Nephron (organoid): ENCODE results near the gene FAM181A.

Experiments
- H3K27ac Mint-ChIP-seq, 3 experiments: 2 replicates each; pipeline ENCODE4 v1.8.0; 2020; ENCODE audit warnings: mixed read lengths in 3 of 3, mild to moderate bottlenecking in 2 of 3, moderate library complexity in 1 of 3
- H3K27me3 Mint-ChIP-seq: 2 replicates; pipeline ENCODE4 v1.8.0; 2021; ENCODE audit warnings: low read depth, mild to moderate bottlenecking, moderate library complexity, mixed read lengths
- H3K36me3 Mint-ChIP-seq: 2 replicates; pipeline ENCODE4 v1.8.0; 2020; ENCODE audit warnings: low read depth, mixed read lengths
- H3K4me1 Mint-ChIP-seq: 2 replicates; pipeline ENCODE4 v1.8.0; 2020; ENCODE audit warnings: mixed read lengths
- H3K4me3 Mint-ChIP-seq, 3 experiments: 2 replicates each; pipeline ENCODE4 v1.8.0; 2020; ENCODE audit warnings: mild to moderate bottlenecking in 3 of 3, mixed read lengths in 3 of 3, moderate library complexity in 2 of 3
- H3K9me3 Mint-ChIP-seq: 2 replicates; pipeline ENCODE4 v1.8.0; 2020; ENCODE audit warnings: mixed read lengths
- TF ChIP-seq, protein P1 (sequence below), 3 experiments: fragments of 200-600 bp; sonication (generic); IDR thresholded peaks; one replicate each; pipeline ENCODE4 v1.5.0; 2021; ENCODE audit warnings: antibody characterized with exemption in 3 of 3; ENCODE audit not compliant: unreplicated experiment in 3 of 3

The FAM181A gene

DNA sequence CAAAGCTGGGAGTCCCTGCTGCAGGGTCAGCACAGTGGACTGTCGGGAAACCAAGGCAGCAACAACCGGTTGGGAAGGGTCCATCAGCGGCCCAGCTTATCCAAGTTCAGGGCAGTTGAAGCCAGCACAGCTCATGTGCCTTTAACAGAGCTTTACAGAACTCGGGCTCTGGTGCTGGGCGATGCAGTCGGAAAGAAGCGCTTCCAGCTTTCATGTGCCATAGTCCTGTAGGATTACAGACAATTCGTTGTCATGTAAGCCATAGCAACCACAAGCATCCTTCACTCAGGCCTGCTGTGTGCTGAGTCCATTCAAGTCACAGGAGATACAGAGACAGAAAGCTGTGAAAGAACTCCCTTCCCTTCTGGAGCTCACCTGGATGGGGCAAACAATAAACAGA, 3.5 kb upstream of the FAM181A start:
- no peak overlapping the region for H3K4me3 Mint-ChIP-seq
- TF ChIP-seq, protein P1, sequence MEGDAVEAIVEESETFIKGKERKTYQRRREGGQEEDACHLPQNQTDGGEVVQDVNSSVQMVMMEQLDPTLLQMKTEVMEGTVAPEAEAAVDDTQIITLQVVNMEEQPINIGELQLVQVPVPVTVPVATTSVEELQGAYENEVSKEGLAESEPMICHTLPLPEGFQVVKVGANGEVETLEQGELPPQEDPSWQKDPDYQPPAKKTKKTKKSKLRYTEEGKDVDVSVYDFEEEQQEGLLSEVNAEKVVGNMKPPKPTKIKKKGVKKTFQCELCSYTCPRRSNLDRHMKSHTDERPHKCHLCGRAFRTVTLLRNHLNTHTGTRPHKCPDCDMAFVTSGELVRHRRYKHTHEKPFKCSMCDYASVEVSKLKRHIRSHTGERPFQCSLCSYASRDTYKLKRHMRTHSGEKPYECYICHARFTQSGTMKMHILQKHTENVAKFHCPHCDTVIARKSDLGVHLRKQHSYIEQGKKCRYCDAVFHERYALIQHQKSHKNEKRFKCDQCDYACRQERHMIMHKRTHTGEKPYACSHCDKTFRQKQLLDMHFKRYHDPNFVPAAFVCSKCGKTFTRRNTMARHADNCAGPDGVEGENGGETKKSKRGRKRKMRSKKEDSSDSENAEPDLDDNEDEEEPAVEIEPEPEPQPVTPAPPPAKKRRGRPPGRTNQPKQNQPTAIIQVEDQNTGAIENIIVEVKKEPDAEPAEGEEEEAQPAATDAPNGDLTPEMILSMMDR (IDR thresholded peaks at IDR 0.05; ENCODE audit: unreplicated experiment in 3 of 3), result no peak
- no peaks in the 10 kb centered on the region for H3K27me3 Mint-ChIP-seq
- no peaks in the 10 kb centered on the region for H3K36me3 Mint-ChIP-seq
- no peaks in the 10 kb centered on the region for H3K4me1 Mint-ChIP-seq
- peaks cover 3% of the 10 kb centered on the region for H3K9me3 Mint-ChIP-seq
- H3K27ac Mint-ChIP-seq, result no peak overlapping the region

DNA sequence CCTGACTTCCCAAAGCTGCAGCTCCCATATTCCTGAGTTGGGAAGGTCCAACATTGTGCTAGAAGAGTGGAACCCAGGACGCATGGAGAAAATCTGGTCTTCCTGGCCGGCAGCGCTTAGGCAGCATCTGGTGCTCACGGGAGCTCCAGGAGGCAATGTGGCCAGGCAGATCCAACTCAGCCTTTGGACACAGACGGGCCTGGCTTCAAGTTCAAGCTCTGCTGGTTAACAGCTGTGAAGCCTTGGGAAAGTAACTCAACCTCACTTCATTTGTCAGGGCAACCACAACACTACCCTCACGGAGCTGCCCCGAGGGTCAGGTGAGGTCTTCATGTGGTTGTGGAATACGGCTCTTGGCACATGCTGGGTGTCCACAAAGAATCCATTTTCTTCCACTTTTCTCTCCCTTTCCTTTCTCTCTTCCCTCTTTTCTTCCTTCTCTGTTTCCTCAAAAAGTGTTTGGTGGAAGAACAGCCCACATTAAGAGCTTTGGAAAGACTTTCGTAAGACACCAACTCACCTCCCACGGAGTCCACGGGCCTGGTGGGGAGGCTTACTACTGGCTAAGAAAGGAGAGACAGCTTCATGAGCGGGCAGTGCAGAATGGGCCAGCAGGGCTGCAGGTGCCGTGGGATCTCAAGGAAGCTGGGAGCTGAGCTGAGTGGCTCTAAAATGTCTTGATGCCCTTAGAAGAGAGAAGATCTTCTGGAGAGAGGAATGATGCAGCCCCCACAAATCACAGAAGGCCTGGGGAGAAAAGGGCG, 2.4 kb upstream of the FAM181A start:
- Mint-ChIP-seq H3K4me1 (no peaks in the 10 kb centered on the region), H3K36me3 (no peaks in the 10 kb centered on the region), H3K9me3 (peaks cover under 1% of the 10 kb centered on the region), H3K27ac (no peak overlapping the region), H3K27me3 (no peaks in the 10 kb centered on the region), H3K4me3 (no peak overlapping the region)
- TF ChIP-seq, protein P1 (IDR thresholded peaks at IDR 0.05; ENCODE audit: unreplicated experiment in 3 of 3), result no peak

DNA sequence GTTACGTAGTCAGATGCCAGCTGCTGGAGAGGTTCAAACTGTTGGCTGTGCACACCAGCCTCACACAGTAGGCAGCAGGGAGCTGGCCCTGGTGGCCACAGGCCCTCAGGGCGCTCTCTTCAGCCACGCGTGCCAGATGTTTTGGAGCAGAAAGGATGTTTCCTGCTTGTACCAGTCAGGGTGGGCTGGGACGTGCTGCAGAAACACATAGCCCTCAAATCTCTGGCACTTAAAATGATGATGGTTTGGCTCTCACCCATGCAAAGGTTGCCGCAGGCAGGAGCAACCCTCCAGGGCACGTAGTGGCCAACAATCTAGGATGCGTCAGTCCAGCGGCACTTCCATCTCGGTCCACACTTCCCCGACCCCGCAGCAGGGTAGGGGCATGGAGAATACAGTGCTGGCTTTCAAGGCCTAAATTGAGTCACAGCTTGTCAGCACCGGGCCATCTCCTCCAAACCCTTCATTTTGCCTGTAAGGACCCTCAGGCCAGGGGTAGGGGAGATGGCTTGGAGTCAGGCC, 1.7 kb upstream of the FAM181A start:
- Mint-ChIP-seq H3K4me1 (no peaks in the 10 kb centered on the region), H3K27me3 (no peaks in the 10 kb centered on the region), H3K36me3 (no peaks in the 10 kb centered on the region), H3K9me3 (no peaks in the 10 kb centered on the region), H3K4me3 (no peak overlapping the region), H3K27ac (no peak overlapping the region)
- TF ChIP-seq, protein P1 (IDR thresholded peaks at IDR 0.05; ENCODE audit: unreplicated experiment in 3 of 3), result no peak

DNA sequence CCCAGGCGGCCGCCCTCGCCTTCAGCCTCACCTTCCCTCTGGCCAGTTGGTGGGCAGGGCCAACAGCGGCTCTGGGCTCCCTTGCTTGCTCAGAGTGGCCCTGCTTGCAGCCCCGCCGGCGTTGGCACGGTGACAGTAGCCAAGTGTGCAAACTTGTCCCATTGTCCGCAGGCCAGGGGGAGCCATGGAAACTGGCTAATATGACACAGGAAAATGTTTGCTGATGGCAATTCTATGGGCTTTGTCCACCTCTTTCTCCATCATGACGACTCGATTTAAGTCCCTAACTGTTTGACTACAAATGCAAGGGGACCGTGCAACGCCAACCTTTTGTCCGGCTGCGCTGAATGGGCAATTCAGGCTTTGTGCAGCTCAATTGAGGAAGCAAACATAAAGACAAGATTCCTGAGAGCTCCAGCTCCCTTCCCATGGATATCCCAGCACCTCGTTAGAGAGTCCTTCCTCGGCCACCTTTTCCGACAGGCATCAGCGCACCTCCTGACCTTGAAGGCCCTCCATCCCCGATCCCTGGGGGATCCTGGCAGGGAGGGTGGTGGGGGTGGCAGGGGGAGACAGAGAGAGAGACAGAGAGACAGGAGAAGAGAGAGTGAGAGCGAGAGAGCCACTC, 785 bp upstream of the FAM181A start:
- Mint-ChIP-seq H3K27me3 (no peaks in the 10 kb centered on the region), H3K27ac (peak overlapping the region in 1 of 3 experiments; percentile 71), H3K36me3 (no peaks in the 10 kb centered on the region), H3K9me3 (no peaks in the 10 kb centered on the region), H3K4me3 (no peak overlapping the region), H3K4me1 (no peaks in the 10 kb centered on the region)
- TF ChIP-seq, protein P1 (IDR thresholded peaks at IDR 0.05; ENCODE audit: unreplicated experiment in 3 of 3), result no peak

DNA sequence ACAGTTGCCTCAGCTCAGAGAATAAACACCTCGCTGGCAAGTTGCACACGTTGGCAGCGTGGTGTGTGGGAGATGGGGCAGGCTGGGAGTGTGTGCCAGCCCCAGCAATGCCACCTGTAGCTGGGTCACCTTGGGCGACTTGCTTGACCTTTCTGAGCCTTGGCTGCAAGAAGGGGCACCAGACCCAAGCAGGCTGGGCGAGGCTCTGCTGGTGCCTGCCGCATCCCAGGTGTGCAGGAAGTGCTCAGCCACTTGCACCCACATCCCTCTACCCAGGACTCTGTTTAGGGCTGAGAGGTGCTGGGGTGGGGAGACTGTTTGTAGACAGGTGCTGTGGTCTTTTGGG, 629 bp downstream of the FAM181A start:
- no peak overlapping the region for H3K27ac Mint-ChIP-seq
- H3K27me3 Mint-ChIP-seq, result no peaks in the 10 kb centered on the region
- no peaks in the 10 kb centered on the region for H3K4me1 Mint-ChIP-seq
- no peak overlapping the region for H3K4me3 Mint-ChIP-seq
- H3K9me3 Mint-ChIP-seq, result no peaks in the 10 kb centered on the region
- no peaks in the 10 kb centered on the region for H3K36me3 Mint-ChIP-seq
- TF ChIP-seq, protein P1 (IDR thresholded peaks at IDR 0.05; ENCODE audit: unreplicated experiment in 3 of 3), result no peak
